DMS114 treated with DMSO at 0.1 percent for 48 hours (cell line): ENCODE measurements around the gene UNC13B.

Source experiments
- DNase-seq: peaks from one replicate; lab custom pipeline; 2025; ENCODE audit not compliant: unreplicated experiment; lab: John Stamatoyannopoulos, UW

UNC13B gene

GRCh38 chr9:35422753-35423152 is 260.9 kb downstream of the UNC13B start:
- DNase-seq, result no peak

DNA sequence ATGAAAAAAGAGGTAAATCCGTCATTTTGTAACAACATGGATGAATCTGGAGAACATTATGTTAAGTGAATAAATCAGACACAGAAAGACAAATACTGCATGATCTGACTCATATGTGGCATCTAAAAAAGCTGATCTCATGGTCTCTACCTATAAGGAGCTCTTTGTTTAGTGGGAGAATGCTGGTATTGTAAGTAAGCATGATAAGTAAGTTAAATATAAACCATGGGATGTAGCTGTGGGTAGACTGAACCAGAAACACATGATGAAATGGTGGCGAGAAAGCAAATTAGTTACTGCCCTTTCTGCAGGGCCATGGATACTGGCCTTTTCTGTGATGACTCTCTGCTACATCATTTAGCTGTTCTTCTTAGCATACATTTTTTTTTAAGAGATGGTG is 261.7 kb downstream of the UNC13B start:
- no peak for DNase-seq

DNA sequence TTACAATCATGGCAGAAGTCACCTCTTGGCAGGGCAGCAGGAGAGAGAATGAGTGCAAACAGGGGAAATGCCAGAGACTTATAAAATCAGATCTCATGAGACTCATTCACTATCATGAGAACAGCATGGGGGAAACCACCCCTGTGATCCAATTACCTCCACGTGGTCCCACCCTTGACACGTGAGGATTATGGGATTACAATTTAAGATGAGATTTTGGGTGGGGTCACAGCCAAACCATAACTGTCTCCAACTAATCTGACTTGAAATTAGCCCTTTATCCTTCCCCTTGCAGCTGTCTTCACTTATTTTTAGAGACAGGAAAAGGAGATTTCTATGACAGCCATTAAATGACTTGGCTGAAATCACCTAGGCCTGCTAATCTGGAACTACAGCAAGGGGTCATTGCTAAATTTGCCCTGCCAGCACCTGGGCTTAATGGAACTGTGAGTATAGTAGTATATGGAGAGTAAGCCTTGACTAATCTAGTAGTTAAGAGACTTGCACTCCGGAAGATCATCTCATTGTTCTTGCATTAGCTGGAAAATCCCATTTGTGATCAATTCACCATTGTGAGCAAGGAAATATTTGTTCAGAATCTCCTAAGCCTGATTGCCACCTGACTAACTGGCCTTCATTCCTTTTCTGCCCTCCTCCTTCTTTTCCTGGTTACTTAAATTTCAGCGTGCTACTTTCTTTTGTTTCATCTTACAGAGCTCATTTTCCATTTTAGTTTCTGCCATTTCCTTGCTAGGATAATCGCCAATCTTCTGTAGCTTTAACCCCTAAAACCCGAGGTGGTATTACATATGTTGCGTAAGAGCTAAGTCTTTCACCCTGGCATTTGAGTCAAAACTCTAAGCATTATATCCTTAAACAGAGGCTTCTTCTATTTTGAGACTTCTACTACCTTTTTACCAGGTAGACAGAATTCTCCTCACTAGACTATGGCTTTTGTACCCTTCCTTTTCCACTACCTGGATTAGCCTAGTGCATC is 262.8 kb downstream of the UNC13B start:
- DNase-seq, result no peak

- no peak for DNase-seq
Observed at GRCh38 chr9:35426627-35427026, 264.8 kb downstream of the UNC13B start.

GRCh38 chr9:35431467-35431866 is 269.7 kb downstream of the UNC13B start:
- no peak for DNase-seq

DNA sequence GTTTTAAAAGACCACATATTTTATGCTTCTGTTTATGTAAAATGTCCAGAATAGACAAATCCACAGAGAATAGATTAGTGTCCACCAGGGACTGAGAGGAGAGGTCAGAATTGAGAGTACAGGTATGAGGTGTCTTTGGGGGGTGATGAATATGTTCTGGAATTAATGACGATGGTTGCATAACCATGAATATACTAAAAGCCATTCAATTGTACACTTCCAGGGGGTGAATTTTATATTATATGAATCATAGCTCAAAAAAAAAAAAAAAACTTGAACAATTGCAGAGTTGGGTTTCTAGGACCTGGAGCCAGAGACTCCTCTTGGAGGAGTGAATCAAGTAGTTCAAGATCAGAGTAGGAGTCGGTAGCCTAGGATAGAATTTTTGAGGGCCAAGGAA is 270.3 kb downstream of the UNC13B start:
- no peak for DNase-seq

- no peak for DNase-seq
Observed at GRCh38 chr9:35436933-35437332, 275.1 kb downstream of the UNC13B start.

- no peak for DNase-seq
Observed at GRCh38 chr9:35446012-35446411, 284.2 kb downstream of the UNC13B start.

GRCh38 chr9:35448496-35448895 is 286.7 kb downstream of the UNC13B start:
- DNase-seq, result no peak

DNA sequence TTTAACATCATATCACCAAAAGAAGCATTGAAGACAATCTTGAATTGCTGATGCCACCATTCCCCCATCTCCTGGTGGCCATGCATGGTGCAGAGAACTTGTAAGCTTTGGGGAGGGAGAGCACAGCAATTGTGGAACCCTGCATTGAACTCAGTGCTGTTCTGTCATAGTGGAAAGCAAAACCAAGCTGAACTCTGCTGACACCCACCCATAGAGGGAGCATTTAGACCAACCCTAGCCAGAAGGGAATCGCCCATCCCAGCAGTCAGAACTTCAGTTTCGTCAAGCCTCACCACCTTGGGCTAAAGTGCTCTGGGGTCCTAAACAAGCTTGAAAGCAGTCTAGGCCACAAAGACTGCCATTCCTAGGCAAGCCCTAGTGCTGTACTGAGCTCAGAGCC is 290.7 kb downstream of the UNC13B start:
- no peak for DNase-seq

GRCh38 chr9:35453786-35454185 is 292.0 kb downstream of the UNC13B start:
- no peak for DNase-seq
